Measurements from ENCODE around the gene CDS2. TPM values are rescaled to one million over a fixed set of nuclear protein-coding genes. Genes with fewer than 3 reads are reported as not detected.

Gene CDS2
- total RNA-seq, 4 donors from 2014 or later, result 31.3 to 49.6 (median 38.4) TPM

DNA sequence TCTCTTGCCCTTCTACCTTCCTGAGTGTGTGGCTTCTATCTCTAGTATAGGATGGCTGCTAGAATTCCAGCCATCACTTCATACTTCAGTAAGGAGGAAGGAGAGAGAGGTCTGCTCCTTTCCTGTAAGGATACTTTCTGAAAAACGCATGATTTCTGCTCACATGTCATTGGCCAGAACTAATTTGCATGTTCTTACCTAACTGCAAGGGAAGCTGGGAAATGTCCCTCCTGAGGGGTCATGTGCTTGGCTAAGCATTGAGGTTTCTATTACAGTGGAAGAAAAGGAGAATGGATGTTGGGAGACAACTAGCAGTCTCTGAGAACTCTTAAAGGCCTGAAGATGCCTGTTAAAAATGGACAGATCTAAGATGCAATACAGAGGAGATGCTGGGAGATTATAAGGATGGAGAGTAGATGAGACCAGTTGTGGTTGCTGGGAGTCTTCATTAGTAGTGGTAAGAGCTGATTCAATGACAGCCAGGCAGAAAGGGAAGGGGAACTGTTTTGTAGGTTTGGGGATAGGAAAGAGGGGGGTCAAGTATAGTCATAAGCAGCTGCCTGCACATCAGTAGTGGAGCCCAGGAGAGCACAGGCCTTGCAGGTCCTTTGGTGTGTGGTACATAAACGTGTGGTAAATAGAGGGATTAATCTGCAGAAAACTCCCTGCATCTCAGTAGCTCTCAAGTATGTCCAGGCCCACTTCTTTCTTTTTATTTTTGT, 20.2 kb downstream of the CDS2 start:
- no peak for TF ChIP-seq CTCF (IDR thresholded peaks at IDR 0.05; ENCODE audit: low read depth)

- no peak for TF ChIP-seq CTCF (IDR thresholded peaks at IDR 0.05; ENCODE audit: low read depth)
Observed at GRCh38 chr20:5148581-5148980, 21.8 kb downstream of the CDS2 start.

GRCh38 chr20:5149892-5150225, 23.1 kb downstream of the CDS2 start:
- no peak for TF ChIP-seq CTCF (IDR thresholded peaks at IDR 0.05; ENCODE audit: low read depth)

DNA sequence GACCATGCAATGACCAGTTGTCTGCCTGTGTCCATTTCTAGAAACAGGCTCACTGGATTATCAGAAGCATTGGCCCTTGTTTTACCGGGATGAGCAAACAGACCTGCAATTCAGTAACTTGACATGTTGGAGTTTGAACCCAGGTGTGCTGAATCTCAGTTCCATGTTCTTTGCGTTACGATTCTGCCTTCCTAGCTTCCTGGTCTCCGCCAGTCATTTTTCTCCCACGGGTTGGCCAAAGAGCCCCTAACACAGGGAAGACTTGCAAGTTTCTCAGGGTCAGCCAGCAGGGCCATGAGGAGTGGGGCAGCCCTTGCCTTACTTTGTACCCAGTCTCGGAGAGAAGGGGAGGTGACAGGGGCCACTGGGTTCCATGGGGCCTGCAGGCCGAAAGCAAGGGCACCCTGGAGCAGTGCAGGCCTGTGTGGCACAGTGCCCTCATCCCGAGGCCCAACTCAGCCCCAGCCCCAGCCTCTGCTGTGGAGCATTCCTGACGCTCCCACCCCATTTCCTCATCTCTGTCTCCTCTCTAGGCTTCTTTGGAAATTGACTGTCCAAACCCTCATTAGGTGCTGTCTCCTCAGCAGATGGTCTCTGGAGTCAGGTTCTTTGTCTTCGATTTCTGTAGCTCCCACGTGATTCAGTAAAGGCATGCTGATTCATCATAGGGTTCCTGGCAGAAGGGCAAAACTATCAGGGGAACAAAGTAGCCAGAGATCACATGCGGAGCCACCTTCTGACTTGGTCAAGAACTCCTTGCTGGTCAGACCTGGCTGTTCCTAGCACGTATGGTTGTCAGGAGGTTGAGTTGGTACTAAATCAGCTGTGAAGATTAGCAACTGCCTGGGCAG, 23.6 kb downstream of the CDS2 start:
- no peak for TF ChIP-seq CTCF (IDR thresholded peaks at IDR 0.05; ENCODE audit: low read depth)

DNA sequence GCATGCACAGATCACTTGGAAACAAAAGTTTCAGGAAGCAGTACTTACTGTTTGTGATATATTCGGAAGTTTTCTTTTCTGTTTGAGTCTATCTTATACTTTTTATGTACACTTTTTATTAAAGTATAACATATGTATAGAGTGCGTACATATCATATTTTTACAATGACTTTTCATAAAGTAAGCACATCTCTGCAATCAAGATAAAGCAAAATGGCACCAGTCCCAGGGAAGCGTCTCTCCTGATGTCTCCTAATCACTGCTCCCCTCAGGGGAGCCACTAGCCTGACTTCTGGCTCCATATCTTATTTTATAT, 26.3 kb downstream of the CDS2 start:
- TF ChIP-seq CTCF (IDR thresholded peaks at IDR 0.05; ENCODE audit: low read depth), result no peak

DNA sequence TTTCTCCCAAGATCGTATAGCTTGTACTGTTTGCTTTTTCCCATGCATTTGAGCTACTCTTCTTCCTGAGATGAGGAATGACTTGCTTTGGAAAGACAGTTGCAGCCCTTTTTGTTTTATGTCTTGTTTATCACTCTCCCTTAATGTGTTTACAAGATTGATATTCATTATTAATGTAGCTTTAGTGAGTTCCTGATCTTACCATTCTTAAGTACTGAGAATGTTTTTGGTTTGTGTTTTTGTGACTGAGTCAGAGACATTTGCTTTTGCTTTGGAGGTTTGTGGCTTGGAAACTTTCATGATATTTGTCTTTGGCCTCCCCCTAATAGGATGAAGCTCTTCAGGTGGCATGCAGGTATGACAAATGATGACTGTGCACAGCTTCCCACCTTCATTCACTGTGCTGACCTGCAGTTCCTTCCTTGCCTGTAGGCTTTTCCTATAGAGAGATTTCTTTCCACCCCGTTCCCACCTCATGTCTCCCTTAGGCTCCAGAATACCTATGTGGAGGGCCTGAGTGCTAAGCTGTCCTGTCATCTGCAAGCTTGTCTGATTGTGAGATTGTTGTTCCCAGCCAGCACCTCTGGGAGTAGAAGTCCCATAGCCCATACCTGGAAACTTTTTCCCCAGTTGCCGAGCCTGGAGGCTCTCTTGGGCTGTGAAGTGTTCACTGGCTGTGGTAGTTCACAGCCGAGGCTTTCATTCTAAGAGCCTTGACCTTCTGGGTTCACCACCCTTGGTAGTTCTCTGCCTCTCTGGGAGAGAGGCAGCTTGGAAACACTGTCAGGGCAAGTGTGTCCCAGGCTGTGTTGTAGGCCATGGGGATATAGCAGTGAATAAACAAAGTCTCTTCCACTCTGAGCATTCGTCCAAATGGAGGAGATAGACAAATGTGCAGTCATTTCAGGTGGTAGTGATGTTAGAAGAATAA, 27.1 kb downstream of the CDS2 start:
- TF ChIP-seq CTCF (IDR thresholded peaks at IDR 0.05; ENCODE audit: low read depth), result no peak

DNA sequence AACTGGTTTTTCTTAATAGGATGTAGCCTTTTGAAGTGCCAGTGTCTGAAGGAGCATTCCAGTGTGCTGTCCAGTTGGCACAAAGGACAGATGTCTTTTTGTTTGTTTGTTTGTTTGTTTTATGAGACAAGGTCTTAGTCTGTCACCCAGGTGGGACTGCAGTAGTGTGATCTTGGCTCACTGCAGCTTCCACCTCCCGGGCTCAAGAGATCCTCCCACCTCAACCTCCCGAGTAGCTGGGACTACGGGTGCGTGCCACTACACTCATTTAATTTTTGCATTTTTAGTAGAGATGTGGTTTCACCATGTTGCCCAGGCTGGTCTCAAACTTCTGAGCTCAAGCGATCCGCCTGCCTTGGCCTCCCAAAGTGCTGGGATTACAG, 27.7 kb downstream of the CDS2 start:
- no peak for TF ChIP-seq CTCF (IDR thresholded peaks at IDR 0.05; ENCODE audit: low read depth)

Data from subcutaneous adipose tissue (tissue), 4 donors.